Left lung (tissue), 10 donors: ENCODE measurements around the gene WWC1. TPM values are rescaled to one million over a fixed set of nuclear protein-coding genes. Genes with fewer than 3 reads are reported as not detected.

Source experiments
- ATAC-seq: fragments of 200-7000 bp; cut with Tn5 transposase; one replicate; pipeline ENCODE4 v1.9.1; 2020; ENCODE audit warnings: moderate library complexity
- DNase-seq, 4 donors: peaks; one replicate each; pipeline ENCODE4 v3.0.0-alpha.2; 2013 to 2020
- H3K27ac ChIP-seq, 2 donors: fragments of 200-600 bp; sonication (generic) in 1 of 2; one replicate each; pipeline versions ENCODE4 v1.5.0 to v1.8.0; 2020 to 2021
- H3K27me3 ChIP-seq, 2 donors: fragments of 200-600 bp; sonication (generic) in 1 of 2; one replicate each; pipeline versions ENCODE4 v1.5.0 to v1.8.0; 2020 to 2021
- H3K36me3 ChIP-seq, 2 donors: fragments of 200-600 bp; sonication (generic) in 1 of 2; one replicate each; pipeline versions ENCODE4 v1.5.0 to v1.8.0; 2020 to 2021
- H3K4me1 ChIP-seq, 2 donors: fragments of 200-600 bp; one replicate each; pipeline ENCODE4 v1.8.0; 2021
- H3K4me3 ChIP-seq, 2 donors: fragments of 200-600 bp; sonication (generic) in 1 of 2; one replicate each; pipeline versions ENCODE4 v1.5.0 to v1.8.0; 2020 to 2021; ENCODE audit warnings: mild to moderate bottlenecking in 1 of 2
- H3K9me3 ChIP-seq, 2 donors: fragments of 200-600 bp; sonication (generic) in 1 of 2; one replicate each; pipeline versions ENCODE4 v1.5.0 to v1.8.0; 2020 to 2021
- intact Hi-C, 2 donors: fragments of 100-400 bp; cut with DNase I; formaldehyde crosslinking; loops; one replicate each; pipeline versions ENCODE4 v1.11.2 to v1.14.2; 2022
- polyA plus RNA-seq, 6 donors: library from polyadenylated mRNA; unstranded; fragments of 120-200 nt; gene quantifications; one replicate each; pipeline ENCODE4 v1.2.1, GENCODE V29; 2013; ENCODE audit not compliant: insufficient read length in 6 of 6
- total RNA-seq, 2 donors: library from RNA; stranded (reverse); fragmentation: NEBNext Ultra II Directional; extraction: Animal tissue kit (Norgen Biotek cat#: 25700); gene quantifications; one replicate each; pipeline ENCODE4 v1.2.1, GENCODE V29; 2021
- TF ChIP-seq, protein P1 (sequence below), 2 donors: fragments of 200-600 bp; sonication (generic) in 1 of 2; IDR thresholded peaks; one replicate each; pipeline versions ENCODE4 v1.5.0 to v1.8.0; 2021; ENCODE audit warnings: antibody characterized with exemption in 2 of 2
- donor health status: DM: no; HTN: yes; CAD: no.
- donor health status: DM: no; HTN: no; CAD: no.

The WWC1 gene
- total and polyA plus RNA-seq, 8 donors, result 59.6 to 128 (median 86.1) TPM

DNA sequence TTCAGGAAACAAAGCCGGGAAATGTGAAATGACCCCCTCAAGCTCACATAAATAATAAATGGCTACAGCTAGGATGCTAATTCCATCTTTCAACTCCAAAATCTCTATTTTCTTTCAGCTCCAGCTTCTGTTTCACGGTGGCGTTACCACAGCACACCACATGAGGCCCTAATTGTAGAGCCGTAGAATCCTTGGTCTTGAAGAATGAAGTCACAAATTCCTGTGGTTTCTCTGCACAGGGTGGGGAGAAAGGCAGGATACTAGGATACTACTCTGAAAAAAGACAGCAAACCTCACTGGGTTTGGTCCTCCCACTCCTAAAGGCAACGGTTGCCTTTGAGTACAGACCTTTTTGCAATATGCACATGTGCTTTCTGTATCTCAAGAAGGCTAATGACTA lies 180.9 kb downstream of the WWC1 start:
- ATAC-seq, result peak; percentile 75
- Histone ChIP-seq H3K36me3 (peaks cover 0 to 6% of the 10 kb centered on the region in 2 donors), H3K4me3 (no peak overlapping the region), H3K27me3 (no peaks in the 10 kb centered on the region), H3K4me1 (no peaks in the 10 kb centered on the region), H3K9me3 (no peaks in the 10 kb centered on the region), H3K27ac (no peak overlapping the region)
- TF ChIP-seq, protein P1, sequence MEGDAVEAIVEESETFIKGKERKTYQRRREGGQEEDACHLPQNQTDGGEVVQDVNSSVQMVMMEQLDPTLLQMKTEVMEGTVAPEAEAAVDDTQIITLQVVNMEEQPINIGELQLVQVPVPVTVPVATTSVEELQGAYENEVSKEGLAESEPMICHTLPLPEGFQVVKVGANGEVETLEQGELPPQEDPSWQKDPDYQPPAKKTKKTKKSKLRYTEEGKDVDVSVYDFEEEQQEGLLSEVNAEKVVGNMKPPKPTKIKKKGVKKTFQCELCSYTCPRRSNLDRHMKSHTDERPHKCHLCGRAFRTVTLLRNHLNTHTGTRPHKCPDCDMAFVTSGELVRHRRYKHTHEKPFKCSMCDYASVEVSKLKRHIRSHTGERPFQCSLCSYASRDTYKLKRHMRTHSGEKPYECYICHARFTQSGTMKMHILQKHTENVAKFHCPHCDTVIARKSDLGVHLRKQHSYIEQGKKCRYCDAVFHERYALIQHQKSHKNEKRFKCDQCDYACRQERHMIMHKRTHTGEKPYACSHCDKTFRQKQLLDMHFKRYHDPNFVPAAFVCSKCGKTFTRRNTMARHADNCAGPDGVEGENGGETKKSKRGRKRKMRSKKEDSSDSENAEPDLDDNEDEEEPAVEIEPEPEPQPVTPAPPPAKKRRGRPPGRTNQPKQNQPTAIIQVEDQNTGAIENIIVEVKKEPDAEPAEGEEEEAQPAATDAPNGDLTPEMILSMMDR (IDR thresholded peaks at IDR 0.05), result no peak
- no peak for DNase-seq
- intact Hi-C loops, result no loop called here

DNA sequence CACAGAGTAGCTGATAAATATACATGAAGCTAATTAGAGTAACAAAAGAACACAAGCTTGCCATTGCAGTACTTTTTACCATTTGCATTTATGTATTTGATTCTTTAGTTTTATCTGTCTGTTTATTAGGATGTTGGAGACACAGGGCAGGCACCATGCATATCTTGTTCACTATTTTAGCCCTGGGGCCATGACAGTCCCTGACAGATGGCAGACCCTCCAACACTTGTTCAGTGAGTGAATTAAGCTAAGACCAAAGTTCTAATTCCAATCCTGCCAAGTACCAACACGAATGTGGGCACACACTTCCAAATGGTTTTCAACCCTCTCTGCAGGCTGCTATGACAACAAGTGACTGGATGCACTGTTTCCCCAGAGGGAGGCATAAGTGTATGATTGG lies 182.9 kb downstream of the WWC1 start:
- DNase-seq, result no peak
- H3K27me3 ChIP-seq, result no peaks in the 10 kb centered on the region
- no peaks in the 10 kb centered on the region for H3K36me3 ChIP-seq
- TF ChIP-seq, protein P1 (IDR thresholded peaks at IDR 0.05), result no peak
- no peaks in the 10 kb centered on the region for H3K9me3 ChIP-seq
- ATAC-seq, result no peak
- no peaks in the 10 kb centered on the region for H3K4me1 ChIP-seq
- intact Hi-C loops, result no loop called here
- H3K27ac ChIP-seq, result no peak overlapping the region
- H3K4me3 ChIP-seq, result no peak overlapping the region

DNA sequence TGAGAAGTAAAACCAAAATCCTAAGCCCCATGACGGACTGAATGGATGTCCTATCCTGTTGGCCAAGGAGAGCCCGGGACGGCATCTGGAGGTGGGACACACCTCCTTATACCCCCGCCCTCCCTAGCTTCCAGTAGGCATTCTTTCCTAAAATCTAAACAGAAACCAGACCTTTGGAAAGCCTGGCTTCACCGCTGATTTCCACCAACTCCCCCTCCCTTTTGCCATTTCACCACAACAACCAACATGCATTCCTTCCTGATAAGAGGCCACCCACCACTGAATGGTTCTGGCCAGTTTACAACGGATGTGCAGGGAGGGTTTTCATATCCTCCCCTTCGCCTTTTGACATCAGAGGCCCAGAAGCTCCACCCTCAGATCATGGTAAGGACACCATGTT lies 185.6 kb downstream of the WWC1 start:
- ATAC-seq (no peak), DNase-seq (no peak)
- no peaks in the 10 kb centered on the region for H3K36me3 ChIP-seq
- TF ChIP-seq, protein P1 (IDR thresholded peaks at IDR 0.05), result no peak
- H3K9me3 ChIP-seq, result no peaks in the 10 kb centered on the region
- H3K4me3 ChIP-seq, result no peak overlapping the region
- H3K27ac ChIP-seq, result no peak overlapping the region
- H3K4me1 ChIP-seq, result no peaks in the 10 kb centered on the region
- intact Hi-C loops, result no loop called here
- H3K27me3 ChIP-seq, result no peaks in the 10 kb centered on the region

DNA sequence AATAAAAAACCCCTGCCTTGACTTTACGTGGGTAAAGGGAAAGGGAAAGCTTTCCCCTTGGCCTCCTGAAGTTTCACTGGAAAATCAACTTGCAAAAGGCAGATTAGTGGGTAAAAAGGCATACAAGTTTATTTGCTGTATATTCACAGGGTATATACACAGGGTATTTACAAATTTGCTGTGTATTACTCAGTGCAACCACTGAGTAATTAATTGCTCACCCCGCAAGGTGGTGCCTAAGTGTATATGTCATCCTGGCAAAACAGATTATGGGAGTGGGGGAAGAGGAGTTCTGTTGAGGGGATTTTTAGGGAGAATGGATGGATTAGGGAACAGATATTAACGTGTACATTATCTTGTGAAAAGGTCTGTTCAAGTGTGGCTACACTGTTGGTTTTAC lies 187.7 kb downstream of the WWC1 start:
- no peak overlapping the region for H3K27ac ChIP-seq
- no peaks in the 10 kb centered on the region for H3K27me3 ChIP-seq
- intact Hi-C loops, result no loop called here
- DNase-seq, result no peak
- H3K4me1 ChIP-seq, result no peaks in the 10 kb centered on the region
- H3K36me3 ChIP-seq, result no peaks in the 10 kb centered on the region
- H3K9me3 ChIP-seq, result no peaks in the 10 kb centered on the region
- no peak for ATAC-seq
- H3K4me3 ChIP-seq, result no peak overlapping the region
- TF ChIP-seq, protein P1 (IDR thresholded peaks at IDR 0.05), result no peak

DNA sequence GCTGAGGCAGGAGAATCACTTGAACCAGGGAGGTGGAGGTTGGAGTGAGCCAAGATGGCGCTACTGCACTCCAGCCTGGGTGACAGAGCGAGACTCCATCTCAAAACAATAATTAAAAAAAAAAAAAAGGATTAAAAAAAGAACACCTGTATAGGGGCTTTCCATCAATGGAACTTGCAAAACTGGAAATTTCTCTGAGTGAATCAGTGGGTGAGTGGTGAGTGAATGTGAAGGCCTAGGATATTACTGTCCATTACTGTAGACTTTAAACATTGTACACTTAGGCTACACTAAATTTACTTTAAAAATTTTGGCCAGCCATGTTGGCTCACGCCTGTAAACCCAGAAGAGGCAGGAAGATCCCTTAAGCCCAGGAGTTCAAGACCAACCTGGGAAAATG lies 189.2 kb downstream of the WWC1 start:
- no peak overlapping the region for H3K4me3 ChIP-seq
- no peak for ATAC-seq
- H3K27me3 ChIP-seq, result no peaks in the 10 kb centered on the region
- no peaks in the 10 kb centered on the region for H3K36me3 ChIP-seq
- no peaks in the 10 kb centered on the region for H3K4me1 ChIP-seq
- H3K9me3 ChIP-seq, result no peaks in the 10 kb centered on the region
- no peak for DNase-seq
- intact Hi-C loops, result no loop called here
- no peak overlapping the region for H3K27ac ChIP-seq
- TF ChIP-seq, protein P1 (IDR thresholded peaks at IDR 0.05), result no peak
